ENCODE data around the gene LPCAT1.
A peak's percentile ranks its signal among the peaks of the same experiment; 100 is the strongest.

The LPCAT1 gene

GRCh38 chr5:1471240-1471853 is 52.4 kb downstream of the LPCAT1 start:
- no peak overlapping the region for H3K4me3 ChIP-seq
- no peaks in the 10 kb centered on the region for H3K27me3 ChIP-seq
- no peaks in the 10 kb centered on the region for H3K4me1 ChIP-seq
- no peaks in the 10 kb centered on the region for H3K9me3 ChIP-seq
- peak in 1 of 2 donors; percentile 51 for DNase-seq
- no peak overlapping the region for H3K27ac ChIP-seq
- intact Hi-C loops (cut with DNase I; ENCODE audit: low total_unique reads): no loop called here
- no peak for TF ChIP-seq CTCF (IDR thresholded peaks at IDR 0.05)
- peaks cover 16 to 83% (median 62%) of the 10 kb centered on the region in 3 donors for H3K36me3 ChIP-seq

GRCh38 chr5:1470762-1471211 is 53.0 kb downstream of the LPCAT1 start:
- H3K4me1 ChIP-seq: no peaks in the 10 kb centered on the region
- H3K27me3 ChIP-seq: no peaks in the 10 kb centered on the region
- no peaks in the 10 kb centered on the region for H3K9me3 ChIP-seq
- DNase-seq: peak in 1 of 2 donors; percentile 48
- H3K4me3 ChIP-seq: no peak overlapping the region
- intact Hi-C loops (cut with DNase I; ENCODE audit: low total_unique reads): no loop called here
- H3K36me3 ChIP-seq: peaks cover 19 to 83% (median 63%) of the 10 kb centered on the region in 3 donors
- no peak overlapping the region for H3K27ac ChIP-seq
- TF ChIP-seq CTCF (IDR thresholded peaks at IDR 0.05): no peak

GRCh38 chr5:1468629-1469527 is 54.9 kb downstream of the LPCAT1 start:
- Histone ChIP-seq H3K4me1 (no peaks in the 10 kb centered on the region), H3K9me3 (no peaks in the 10 kb centered on the region), H3K27ac (no peak overlapping the region), H3K36me3 (peaks cover 19 to 78% (median 54%) of the 10 kb centered on the region in 3 donors), H3K27me3 (no peaks in the 10 kb centered on the region), H3K4me3 (no peak overlapping the region)
- DNase-seq: peak in 1 of 2 donors; percentile 58
- intact Hi-C loops (cut with DNase I; ENCODE audit: low total_unique reads): no loop called here
- no peak for TF ChIP-seq CTCF (IDR thresholded peaks at IDR 0.05)

GRCh38 chr5:1468247-1468612 is 55.5 kb downstream of the LPCAT1 start:
- Histone ChIP-seq H3K4me1 (no peaks in the 10 kb centered on the region), H3K9me3 (no peaks in the 10 kb centered on the region), H3K4me3 (no peak overlapping the region), H3K36me3 (peaks cover 26 to 78% (median 54%) of the 10 kb centered on the region in 3 donors), H3K27me3 (no peaks in the 10 kb centered on the region), H3K27ac (no peak overlapping the region)
- intact Hi-C loops (cut with DNase I; ENCODE audit: low total_unique reads): no loop called here
- peak in 1 of 2 experiments; percentile 22 for TF ChIP-seq CTCF (IDR thresholded peaks at IDR 0.05)
- peak in 1 of 2 donors; percentile 1 for DNase-seq

- Histone ChIP-seq H3K4me3 (no peak overlapping the region), H3K9me3 (no peaks in the 10 kb centered on the region), H3K27ac (no peak overlapping the region), H3K27me3 (no peaks in the 10 kb centered on the region), H3K36me3 (peaks cover 32 to 78% (median 56%) of the 10 kb centered on the region in 3 donors), H3K4me1 (no peaks in the 10 kb centered on the region)
- TF ChIP-seq CTCF (IDR thresholded peaks at IDR 0.05): no peak
- intact Hi-C loops (cut with DNase I; ENCODE audit: low total_unique reads): no loop called here
- peak in 1 of 2 donors; percentile 55 for DNase-seq
Measured at GRCh38 chr5:1467341-1468246, 56.2 kb downstream of the LPCAT1 start.

Data from tibial artery (tissue), 4 donors.